GM18505 (cell line): Measurements from ENCODE around the gene KIF3B.
"Not testable (repeated sequence)": the region's sequence is repeated elsewhere in the genome, so short reads cannot be mapped to it uniquely, and the experiment has no call there.

Experiments used
- ATAC-seq: cut with Tn5 transposase; IDR thresholded peaks from one replicate; pipeline ENCODE4 v1.9.1; 2021; ENCODE audit not compliant: unreplicated experiment
- POLR2A ChIP-seq: IDR thresholded peaks from 4 replicates; pipeline ENCODE4 v1.6.1; 2011; ENCODE audit warnings: borderline replicate concordance; ENCODE audit not compliant: insufficient read depth, insufficient read length; ENCODE audit errors: extremely low read depth

KIF3B gene

GRCh38 chr20:32320305-32320704, 42.9 kb downstream of the KIF3B start:
- TF ChIP-seq POLR2A: no peak
- no peak for ATAC-seq

GRCh38 chr20:32321390-32321789, 43.9 kb downstream of the KIF3B start:
- TF ChIP-seq POLR2A: no peak

GRCh38 chr20:32322260-32322659, 44.8 kb downstream of the KIF3B start:
- ATAC-seq: not testable (repeated sequence)

More at GRCh38 chr20:32321390-32321789, 43.9 kb downstream of the KIF3B start:
- no peak for ATAC-seq

GRCh38 chr20:32323761-32324160, 46.3 kb downstream of the KIF3B start:
- ATAC-seq: not testable (repeated sequence)

GRCh38 chr20:32325706-32326503, 48.5 kb downstream of the KIF3B start:
- no peak for TF ChIP-seq POLR2A
- no peak for ATAC-seq

- no peak for ATAC-seq
- no peak for TF ChIP-seq POLR2A
Measured at GRCh38 chr20:32326504-32326845, 49.0 kb downstream of the KIF3B start.

- no peak for TF ChIP-seq POLR2A
- ATAC-seq: no peak
Measured at GRCh38 chr20:32327087-32327681, 49.7 kb downstream of the KIF3B start.

GRCh38 chr20:32329817-32330554, 52.5 kb downstream of the KIF3B start:
- TF ChIP-seq POLR2A: no peak

GRCh38 chr20:32330555-32330897, 53.1 kb downstream of the KIF3B start:
- ATAC-seq: no peak

More at GRCh38 chr20:32329817-32330554, 52.5 kb downstream of the KIF3B start:
- ATAC-seq: no peak

GRCh38 chr20:32332614-32333013, 55.2 kb downstream of the KIF3B start:
- no peak for ATAC-seq
- no peak for TF ChIP-seq POLR2A

More at GRCh38 chr20:32330555-32330897, 53.1 kb downstream of the KIF3B start:
- no peak for TF ChIP-seq POLR2A

- peak; percentile 54 for ATAC-seq
- TF ChIP-seq POLR2A: no peak
Measured at GRCh38 chr20:32333181-32333987, 55.9 kb downstream of the KIF3B start.

- peak; percentile 23 for ATAC-seq
- TF ChIP-seq POLR2A: peak; percentile 36
Measured at GRCh38 chr20:32333988-32334885, 56.8 kb downstream of the KIF3B start.
